HL-60/S4 treated with retinoic acid at 250 ng/mL for 4 days and 3 days (cell line): ENCODE data around the gene TMEM132A.
"Not testable (repeated sequence)": the region's sequence is repeated elsewhere in the genome, so short reads cannot be mapped to it uniquely, and the experiment has no call there.

ENCODE experiments used
- in situ Hi-C: fragments of 300-500 bp; cut with MboI; formaldehyde crosslinking; loops from 2 replicates; pipeline ENCODE4 v1.7.0; 2022; ENCODE audit warnings: low sequenced_read_pairs

TMEM132A gene

GRCh38 chr11:60953781-60954180, 29.5 kb downstream of the TMEM132A start:
- in situ Hi-C loops = no loop called here

- in situ Hi-C loops = no loop called here
Observed at GRCh38 chr11:60954421-60954820, 30.2 kb downstream of the TMEM132A start.

GRCh38 chr11:60955571-60955970, 31.3 kb downstream of the TMEM132A start:
- in situ Hi-C loops = no loop called here

GRCh38 chr11:60957188-60957587, 32.9 kb downstream of the TMEM132A start:
- in situ Hi-C loops = no loop called here

GRCh38 chr11:60959431-60959830, 35.2 kb downstream of the TMEM132A start:
- in situ Hi-C loops = no loop called here

- in situ Hi-C loops = no loop called here
Observed at GRCh38 chr11:60960405-60960804, 36.1 kb downstream of the TMEM132A start.

GRCh38 chr11:60964801-60965200, 40.5 kb downstream of the TMEM132A start:
- in situ Hi-C loops = no loop called here

GRCh38 chr11:60966890-60967289, 42.6 kb downstream of the TMEM132A start:
- in situ Hi-C loops = no loop called here

- in situ Hi-C loops = no loop called here
Observed at GRCh38 chr11:60968223-60968622, 44.0 kb downstream of the TMEM132A start.

- in situ Hi-C loops = no loop called here
Observed at GRCh38 chr11:60970369-60970774, 46.1 kb downstream of the TMEM132A start.

- in situ Hi-C loops = no loop called here
Observed at GRCh38 chr11:60970890-60971289, 46.6 kb downstream of the TMEM132A start.

GRCh38 chr11:60971520-60971919, 47.3 kb downstream of the TMEM132A start, which contains the start of gene CD6:
Gene CD6, plus strand, starts transcription at chr11:60971680. Its CDS starts 186 bp downstream, at chr11:60971866.
- in situ Hi-C loops = no loop called here

GRCh38 chr11:60972182-60973030, 48.1 kb downstream of the TMEM132A start:
- in situ Hi-C loops = no loop called here

GRCh38 chr11:60973699-60974098, 49.4 kb downstream of the TMEM132A start:
- in situ Hi-C loops = no loop called here

GRCh38 chr11:60974316-60974715, 50.1 kb downstream of the TMEM132A start:
- in situ Hi-C loops = not testable (repeated sequence)

- in situ Hi-C loops = no loop called here
Observed at GRCh38 chr11:60974726-60975125, 50.5 kb downstream of the TMEM132A start.

- in situ Hi-C loops = no loop called here
Observed at GRCh38 chr11:60977224-60977623, 53.0 kb downstream of the TMEM132A start.

- in situ Hi-C loops = no loop called here
Observed at GRCh38 chr11:60977836-60978235, 53.6 kb downstream of the TMEM132A start.

- in situ Hi-C loops = no loop called here
Observed at GRCh38 chr11:60978546-60979380, 54.5 kb downstream of the TMEM132A start.

GRCh38 chr11:60981515-60981914, 57.3 kb downstream of the TMEM132A start:
- in situ Hi-C loops = no loop called here

GRCh38 chr11:60982184-60982583, 57.9 kb downstream of the TMEM132A start:
- in situ Hi-C loops = no loop called here

- in situ Hi-C loops = no loop called here
Observed at GRCh38 chr11:60984149-60984548, 59.9 kb downstream of the TMEM132A start.
